Heart right ventricle (tissue), 16 donors: ENCODE measurements around the gene GGT6. TPM values are rescaled to one million over a fixed set of nuclear protein-coding genes. Genes with fewer than 3 reads are reported as not detected.
A peak's percentile ranks its signal among the peaks of the same experiment; 100 is the strongest.

ENCODE experiments used
- ATAC-seq, 8 donors: fragments of 200-7000 bp; cut with Tn5 transposase; one replicate each; pipeline ENCODE4 v1.9.1; 2020; ENCODE audit warnings: mild to moderate bottlenecking in 8 of 8, moderate library complexity in 8 of 8, moderate number of reproducible peaks in 1 of 8
- DNase-seq, 2 donors: peaks; one replicate each; pipeline ENCODE4 v3.0.0-alpha.2; 2020
- H3K27ac ChIP-seq, 10 donors: fragments of 200-600 bp; sonication (generic) in 2 of 10; one replicate each; pipeline versions ENCODE4 v1.5.0 to v1.8.0; 2020 to 2022; ENCODE audit warnings: mild to moderate bottlenecking in 3 of 10
- H3K27me3 ChIP-seq, 7 donors: fragments of 200-600 bp; one replicate each; pipeline ENCODE4 v1.8.0; 2021 to 2022; ENCODE audit warnings: mild to moderate bottlenecking in 2 of 7
- H3K36me3 ChIP-seq, 9 donors: fragments of 200-600 bp; sonication (generic) in 1 of 9; one replicate each; pipeline versions ENCODE4 v1.5.0 to v1.8.0; 2020 to 2022; ENCODE audit warnings: mild to moderate bottlenecking in 2 of 9
- H3K4me1 ChIP-seq, 9 donors: fragments of 200-600 bp; sonication (generic) in 1 of 9; one replicate each; pipeline versions ENCODE4 v1.5.0 to v1.8.0; 2020 to 2022; ENCODE audit warnings: mild to moderate bottlenecking in 4 of 9
- H3K4me3 ChIP-seq, 10 donors: fragments of 200-600 bp; sonication (generic) in 2 of 10; one replicate each; pipeline versions ENCODE4 v1.5.0 to v1.8.0; 2020 to 2022; ENCODE audit warnings: mild to moderate bottlenecking in 7 of 10, moderate library complexity in 2 of 10
- H3K9me3 ChIP-seq, 11 donors: fragments of 200-600 bp in 10 of 11; sonication (generic) in 2 of 11; one replicate each; pipeline versions ENCODE4 v1.5.0 to v1.8.0; 2013 to 2022; ENCODE audit warnings: mild to moderate bottlenecking in 2 of 11, control low read depth in 1 of 11, moderate library complexity in 1 of 11
- WGBS, 2 donors: extraction: QIAGEN DNeasy Blood & Tissue Kit; methylation state at CpG; one replicate each; pipeline ENCODE4 v1.1.7; 2013; ENCODE audit warnings: inconsistent platforms in 1 of 2; 5-methylcytosine and 5-hydroxymethylcytosine counted together
- intact Hi-C, 10 donors: fragments of 100-400 bp; cut with DNase I; formaldehyde crosslinking; loops; one replicate each; pipeline versions ENCODE4 v1.11.1 to v1.14.2; 2022
- polyA plus RNA-seq, 2 donors: library from polyadenylated mRNA; stranded (reverse); fragments of 200-250 nt; gene quantifications; one replicate each; pipeline ENCODE4 v1.2.3, GENCODE V29; 2013
- total RNA-seq, 10 donors: library from RNA; stranded (reverse); fragmentation: NEBNext Ultra II Directional in 3 of 10; extraction: Animal tissue kit (Norgen Biotek cat#: 25700) in 3 of 10; gene quantifications; one replicate each; pipeline versions ENCODE4 v1.2.1 to v1.2.4, GENCODE V29; 2021 to 2023
- TF ChIP-seq, protein P1 (sequence below), 9 donors: fragments of 200-600 bp; sonication (generic) in 2 of 9; IDR thresholded peaks; one replicate each; pipeline versions ENCODE4 v1.5.0 to v1.8.0; 2021 to 2022; ENCODE audit warnings: antibody characterized with exemption in 9 of 9, mild to moderate bottlenecking in 5 of 9, moderate library complexity in 1 of 9
- donor health status: Arrhythmogenic right ventricular cardiomyopathy.
- donor health status: ischemic (EF 13 %, LVEDD 7.1; RV severe dilation, severe dysfunction).
- donor health status: healthy with polysubstance abuse.
- donor health status: DM: no; HTN: yes; CAD: no.
- donor health status: DM: no; HTN: no; CAD: no.
- donor health status: ischemic (EF 25% LVEDD 6.9; RV normal size, moderate dysfunction).
- donor health status: ischemic (EF 25% LVEDD 5.7; RV mildly dilated, moderate dysfunction).
- donor health status: healthy.
- donor health status: DM: yes; HTN: yes; CAD: no.
- donor health status: Ischemic cardiomyopathy.
- donor health status: ischemic (EF 35%, LVEDD 5.7; RV mildly dilated, moderate dysfunction).
- donor health status: nonischemic (EF 11% LVEDD 7.7; RV severe dilation, severe dysfunction).
- donor health status: DM: yes; HTN: yes; CAD: no.
- donor health status: PGD.
- donor health status: ischemic (EF 29% LVEDD 5.4; RV normal size, mild dysfunction).
- donor health status: nonischemic (EF 23%, LVEDD 6.1; RV moderate dilation, normal function).

GGT6 gene
- total and polyA plus RNA-seq, 12 donors = 0.03 to 0.19 (median 0.12) TPM; not detected in 6

DNA sequence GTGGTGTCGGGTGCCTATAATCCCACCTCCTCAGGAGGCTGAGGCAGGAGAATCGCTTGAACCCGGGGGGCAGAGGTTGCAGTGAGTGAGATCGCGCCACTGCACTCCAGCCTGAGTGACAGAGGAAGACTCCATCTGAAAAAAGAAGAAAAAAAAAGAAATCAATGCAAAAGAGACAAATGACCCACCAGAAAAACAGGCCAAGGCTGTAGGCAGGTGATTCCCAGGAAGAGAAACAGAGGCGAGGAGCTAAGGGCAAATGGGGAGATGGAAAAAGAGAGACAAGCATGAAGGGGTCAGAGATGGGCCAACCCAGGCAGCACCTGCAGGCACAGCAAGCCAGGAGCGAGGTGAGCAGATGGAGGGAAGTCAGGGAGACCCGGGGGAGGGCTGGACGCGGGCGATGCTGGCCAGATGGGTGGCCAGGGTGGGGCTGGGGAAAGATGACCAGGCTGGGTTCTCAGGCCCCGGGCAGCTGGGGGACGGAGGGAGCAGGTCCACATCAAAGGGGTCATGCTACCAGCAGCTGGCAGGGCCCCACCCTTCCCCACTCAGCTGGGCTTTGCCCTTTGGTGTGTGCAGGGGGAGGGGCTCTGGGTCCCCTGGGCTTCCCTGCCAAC lies 30.7 kb downstream of the GGT6 start:
- no peaks in the 10 kb centered on the region for H3K9me3 ChIP-seq
- H3K4me3 ChIP-seq = no peak overlapping the region
- TF ChIP-seq, protein P1, sequence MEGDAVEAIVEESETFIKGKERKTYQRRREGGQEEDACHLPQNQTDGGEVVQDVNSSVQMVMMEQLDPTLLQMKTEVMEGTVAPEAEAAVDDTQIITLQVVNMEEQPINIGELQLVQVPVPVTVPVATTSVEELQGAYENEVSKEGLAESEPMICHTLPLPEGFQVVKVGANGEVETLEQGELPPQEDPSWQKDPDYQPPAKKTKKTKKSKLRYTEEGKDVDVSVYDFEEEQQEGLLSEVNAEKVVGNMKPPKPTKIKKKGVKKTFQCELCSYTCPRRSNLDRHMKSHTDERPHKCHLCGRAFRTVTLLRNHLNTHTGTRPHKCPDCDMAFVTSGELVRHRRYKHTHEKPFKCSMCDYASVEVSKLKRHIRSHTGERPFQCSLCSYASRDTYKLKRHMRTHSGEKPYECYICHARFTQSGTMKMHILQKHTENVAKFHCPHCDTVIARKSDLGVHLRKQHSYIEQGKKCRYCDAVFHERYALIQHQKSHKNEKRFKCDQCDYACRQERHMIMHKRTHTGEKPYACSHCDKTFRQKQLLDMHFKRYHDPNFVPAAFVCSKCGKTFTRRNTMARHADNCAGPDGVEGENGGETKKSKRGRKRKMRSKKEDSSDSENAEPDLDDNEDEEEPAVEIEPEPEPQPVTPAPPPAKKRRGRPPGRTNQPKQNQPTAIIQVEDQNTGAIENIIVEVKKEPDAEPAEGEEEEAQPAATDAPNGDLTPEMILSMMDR (IDR thresholded peaks at IDR 0.05) = no peak
- peaks cover 7 to 78% (median 58%) of the 10 kb centered on the region in 9 donors for H3K4me1 ChIP-seq
- ATAC-seq = no peak
- WGBS, 2 donors = 77 to 88% methylated on average over 13 of the region's 13 CpGs
- H3K27me3 ChIP-seq = no peaks in the 10 kb centered on the region
- DNase-seq = no peak
- peaks cover 0 to 12% (median 0%) of the 10 kb centered on the region in 9 donors for H3K36me3 ChIP-seq
- peak overlapping the region; percentile 48 to 88 (median 78) for H3K27ac ChIP-seq
- intact Hi-C loops = loop anchor here in 2 of 10 donors (10.0 kb wide), 1 partner anchor 105 kb away; no protein-coding TSS in a partner anchor

- ATAC-seq = no peak
- intact Hi-C loops = no loop called here
Measured at GRCh38 chr17:4527566-4528125, 32.7 kb downstream of the GGT6 start.

GRCh38 chr17:4527134-4527533 lies 33.2 kb downstream of the GGT6 start:
- Histone ChIP-seq H3K27ac (peak overlapping the region in 2 of 10 donors; percentile 16 to 26), H3K4me3 (no peak overlapping the region), H3K9me3 (no peaks in the 10 kb centered on the region), H3K36me3 (peaks cover 0 to 8% (median 0%) of the 10 kb centered on the region in 9 donors), H3K27me3 (no peaks in the 10 kb centered on the region), H3K4me1 (peaks cover 12 to 74% (median 38%) of the 10 kb centered on the region in 9 donors)
- 55 to 63% methylated on average over 1 of the region's 1 CpG for WGBS, 2 donors
- intact Hi-C loops = no loop called here
- TF ChIP-seq, protein P1 (IDR thresholded peaks at IDR 0.05) = no peak
- DNase-seq (no peak), ATAC-seq (no peak)

More at GRCh38 chr17:4527566-4528125, 32.7 kb downstream of the GGT6 start:
- H3K27ac ChIP-seq = peak overlapping the region in 1 of 10 donors; percentile 2
- WGBS, 2 donors = 65 to 73% methylated on average over 12 of the region's 12 CpGs
- DNase-seq = no peak
- H3K4me1 ChIP-seq = peaks cover 7 to 74% (median 39%) of the 10 kb centered on the region in 9 donors
- H3K9me3 ChIP-seq = no peaks in the 10 kb centered on the region
- TF ChIP-seq, protein P1 (IDR thresholded peaks at IDR 0.05) = no peak
- no peak overlapping the region for H3K4me3 ChIP-seq
- no peaks in the 10 kb centered on the region for H3K27me3 ChIP-seq
- peaks cover 0 to 11% (median 0%) of the 10 kb centered on the region in 9 donors for H3K36me3 ChIP-seq

GRCh38 chr17:4525691-4526397 lies 34.5 kb downstream of the GGT6 start:
- Histone ChIP-seq H3K27ac (no peak overlapping the region), H3K9me3 (no peaks in the 10 kb centered on the region), H3K27me3 (no peaks in the 10 kb centered on the region), H3K4me1 (peaks cover 14 to 74% (median 44%) of the 10 kb centered on the region in 9 donors), H3K4me3 (no peak overlapping the region), H3K36me3 (peaks cover 0 to 8% (median 0%) of the 10 kb centered on the region in 9 donors)
- DNase-seq = no peak
- no peak for ATAC-seq
- 90% methylated on average over 11 of the region's 11 CpGs for WGBS, 2 donors
- TF ChIP-seq, protein P1 (IDR thresholded peaks at IDR 0.05) = no peak
- intact Hi-C loops = no loop called here
